Liver (tissue), 9 donors: ENCODE results near the gene TNFAIP8L2. TPM values are rescaled to one million over a fixed set of nuclear protein-coding genes. Genes with fewer than 3 reads are reported as not detected.

Experiments used
- DNase-seq: peaks from one replicate; pipeline ENCODE4 v3.0.0-alpha.2; 2017; ENCODE audit warnings: low spot score
- H3K27ac ChIP-seq, 2 donors: one replicate each; pipeline ENCODE4 v1.7.0; 2013; ENCODE audit warnings: inconsistent platforms in 2 of 2, low read length in 2 of 2, control low read depth in 1 of 2, low read depth in 1 of 2, mild to moderate bottlenecking in 1 of 2
- H3K27me3 ChIP-seq, 4 donors: one replicate each; pipeline versions ENCODE4 v1.6.1 to v1.7.0; 2013; ENCODE audit warnings: low read length in 3 of 4, inconsistent platforms in 1 of 4, mild to moderate bottlenecking in 1 of 4, moderate library complexity in 1 of 4; ENCODE audit not compliant: control insufficient read depth in 4 of 4, insufficient read depth in 4 of 4
- H3K36me3 ChIP-seq, 4 donors: one replicate each; pipeline versions ENCODE4 v1.6.1 to v1.7.0; 2013; ENCODE audit warnings: low read length in 3 of 4, mild to moderate bottlenecking in 3 of 4, low read depth in 1 of 4, moderate library complexity in 1 of 4; ENCODE audit not compliant: control insufficient read depth in 4 of 4, insufficient read depth in 3 of 4
- H3K4me1 ChIP-seq, 4 donors: one replicate each; pipeline versions ENCODE4 v1.6.1 to v1.7.0; 2013; ENCODE audit warnings: low read length in 3 of 4, mild to moderate bottlenecking in 3 of 4, moderate library complexity in 1 of 4; ENCODE audit not compliant: control insufficient read depth in 4 of 4, insufficient read depth in 4 of 4
- H3K4me3 ChIP-seq, 3 donors: one replicate each; pipeline versions ENCODE4 v1.6.1 to v1.7.0; 2013; ENCODE audit warnings: low read length in 3 of 3, control low read depth in 1 of 3, low read depth in 1 of 3, mild to moderate bottlenecking in 1 of 3
- H3K9ac ChIP-seq, 2 donors: one replicate each; pipeline ENCODE4 v1.7.0; 2013; ENCODE audit warnings: low read length in 2 of 2, mild to moderate bottlenecking in 2 of 2, moderate library complexity in 2 of 2, control low read depth in 1 of 2, low read depth in 1 of 2
- H3K9me3 ChIP-seq, 4 donors: one replicate each; pipeline versions ENCODE4 v1.6.1 to v1.7.0; 2013; ENCODE audit warnings: low read length in 3 of 4; ENCODE audit not compliant: control insufficient read depth in 4 of 4
- ATF3 ChIP-seq: IDR thresholded peaks from 2 replicates; pipeline ENCODE4 v1.6.1; 2016; ENCODE audit warnings: antibody characterized with exemption
- EGR1 ChIP-seq, 2 donors: IDR thresholded peaks; 2 replicates each; pipeline ENCODE4 v1.6.1; 2016 to 2018; ENCODE audit warnings: antibody characterized with exemption in 2 of 2, low read depth in 2 of 2
- FOXA1 ChIP-seq: IDR thresholded peaks from 2 replicates; pipeline ENCODE4 v1.6.1; 2016; ENCODE audit warnings: antibody characterized with exemption
- FOXA2 ChIP-seq: IDR thresholded peaks from 2 replicates; pipeline ENCODE4 v1.6.1; 2016; ENCODE audit warnings: antibody characterized with exemption
- GABPA ChIP-seq, 2 donors: IDR thresholded peaks in 1 of 2; conservative IDR thresholded peaks in 1 of 2; 2 replicates each; pipeline ENCODE4 v1.6.1; 2016; ENCODE audit warnings: antibody characterized with exemption in 2 of 2, mild to moderate bottlenecking in 1 of 2, moderate library complexity in 1 of 2
- HNF4A ChIP-seq, 2 donors: conservative IDR thresholded peaks; 2 replicates each; pipeline ENCODE4 v1.6.1; 2016; ENCODE audit warnings: antibody characterized with exemption in 2 of 2, mild to moderate bottlenecking in 2 of 2
- HNF4G ChIP-seq: IDR thresholded peaks from 2 replicates; pipeline ENCODE4 v1.6.1; 2016; ENCODE audit warnings: antibody characterized with exemption
- JUND ChIP-seq, 2 donors: IDR thresholded peaks; 2 replicates each; pipeline ENCODE4 v1.6.1; 2016; ENCODE audit warnings: antibody characterized with exemption in 2 of 2
- NR2F2 ChIP-seq: IDR thresholded peaks from 2 replicates; pipeline ENCODE4 v1.6.1; 2016; ENCODE audit warnings: antibody characterized with exemption
- REST ChIP-seq: IDR thresholded peaks from 2 replicates; pipeline ENCODE4 v1.6.1; 2016; ENCODE audit warnings: antibody characterized with exemption, mild to moderate bottlenecking
- RXRA ChIP-seq, 2 donors: IDR thresholded peaks; 2 replicates each; pipeline ENCODE4 v1.6.1; 2017 to 2018; ENCODE audit warnings: antibody characterized with exemption in 2 of 2, mild to moderate bottlenecking in 1 of 2
- SP1 ChIP-seq: IDR thresholded peaks from 2 replicates; pipeline ENCODE4 v1.6.1; 2018; ENCODE audit warnings: antibody characterized with exemption, mild to moderate bottlenecking
- TAF1 ChIP-seq: conservative IDR thresholded peaks from 2 replicates; pipeline ENCODE4 v1.6.1; 2016; ENCODE audit warnings: antibody characterized with exemption, mild to moderate bottlenecking
- YY1 ChIP-seq: IDR thresholded peaks from 2 replicates; pipeline ENCODE4 v1.6.1; 2016; ENCODE audit warnings: antibody characterized with exemption, mild to moderate bottlenecking
- ZBTB33 ChIP-seq: IDR thresholded peaks from 2 replicates; pipeline ENCODE4 v1.6.1; 2016; ENCODE audit warnings: antibody characterized with exemption
- WGBS: extraction: QIAGEN DNeasy Blood & Tissue Kit; methylation state at CpG from one replicate; pipeline ENCODE4 v1.1.7; 2013; 5-methylcytosine and 5-hydroxymethylcytosine counted together
- polyA plus RNA-seq, 2 donors: library from polyadenylated mRNA; stranded (reverse) in 1 of 2; unstranded in 1 of 2; fragments of 200-250 nt in 1 of 2; fragments of >200 nt in 1 of 2; fragmentation: Nextera tagmentation in 1 of 2; extraction: Ambion mirVana in 1 of 2; gene quantifications; one replicate each; pipeline versions ENCODE4 v1.2.1 to v1.2.3, GENCODE V29; 2013 to 2015
- total RNA-seq, 2 donors: library from RNA; depleted of rRNA; stranded (reverse); fragments of >200 nt; gene quantifications; one replicate each; pipeline ENCODE4 v1.2.3, GENCODE V29; 2014
- TF ChIP-seq, protein P1 (sequence below): IDR thresholded peaks from 2 replicates; pipeline ENCODE4 v1.6.1; 2016; ENCODE audit warnings: antibody characterized with exemption
- TF ChIP-seq, protein P2 (sequence below): fragments of 150-350 bp; IDR thresholded peaks from 2 replicates; pipeline ENCODE4 v1.5.1; 2017; ENCODE audit warnings: improper control_type of control experiment, low read depth, low read length; ENCODE audit not compliant: missing input control
- donor health status: healthy.
- donor health status: healthy.
- donor health status: healthy.
- donor health status: healthy.
- donor health status: healthy.

TNFAIP8L2 gene
- total and polyA plus RNA-seq, 4 donors: 2.9 to 8.7 (median 4.1) TPM

GRCh38 chr1:151132335-151133017, 24.0 kb upstream of the TNFAIP8L2 start (continued):
- TF ChIP-seq, protein P1, sequence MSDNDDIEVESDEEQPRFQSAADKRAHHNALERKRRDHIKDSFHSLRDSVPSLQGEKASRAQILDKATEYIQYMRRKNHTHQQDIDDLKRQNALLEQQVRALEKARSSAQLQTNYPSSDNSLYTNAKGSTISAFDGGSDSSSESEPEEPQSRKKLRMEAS: no peak
- TF ChIP-seq ZBTB33 (no peak), HNF4G (no peak), GABPA (IDR thresholded peaks at IDR 0.05 in 1 of 2, conservative IDR thresholded peaks at IDR 0.05 in 1 of 2) (no peak), EGR1 (IDR thresholded peaks at IDR 0.05; ENCODE audit: low read depth in 2 of 2) (no peak), ATF3 (no peak), HNF4A (conservative IDR thresholded peaks at IDR 0.05) (no peak), SP1 (no peak), FOXA1 (no peak)

DNA sequence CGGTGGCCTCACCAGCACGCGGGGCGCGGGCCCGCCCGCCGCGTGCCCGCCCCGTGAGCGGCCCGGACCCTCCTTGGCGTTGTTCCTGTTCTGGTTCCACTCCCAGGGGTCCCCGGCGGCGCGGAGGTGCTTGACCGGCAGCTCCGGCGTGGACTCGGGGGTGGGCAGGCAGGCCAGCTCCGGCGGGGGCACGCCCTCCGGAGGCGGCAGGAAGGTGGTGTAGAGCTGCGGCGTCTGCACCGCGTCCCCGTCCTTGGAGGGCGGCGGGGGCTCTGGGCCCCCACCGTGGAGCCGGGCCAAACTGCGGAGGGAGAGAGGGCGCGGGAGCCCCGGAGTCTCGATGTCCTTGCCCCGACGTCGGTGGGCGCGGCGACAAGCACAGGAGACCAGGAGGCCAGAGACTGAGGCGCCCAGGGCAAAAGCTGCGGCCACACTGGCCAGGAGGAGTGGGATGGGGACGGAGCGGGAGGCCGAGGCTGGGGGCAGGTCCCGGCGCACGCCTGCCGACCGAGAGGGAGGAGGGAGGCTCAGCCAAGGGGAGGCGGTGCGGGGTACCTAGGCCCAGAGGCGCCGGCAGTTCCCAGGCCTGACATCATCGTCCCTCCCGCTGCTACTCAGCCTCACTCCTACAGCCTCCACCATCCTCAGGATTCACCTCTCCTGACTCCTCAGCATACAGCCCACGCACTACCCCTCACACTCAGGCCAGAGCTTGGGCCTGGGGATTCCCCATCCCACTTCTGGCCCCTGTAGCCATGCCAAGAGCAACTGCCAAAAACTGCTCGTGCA, 23.2 kb upstream of the TNFAIP8L2 start:
- peaks cover 0 to 10% (median 4%) of the 10 kb centered on the region in 4 donors for H3K36me3 ChIP-seq

More for the DNA sequence above, 23.2 kb upstream of the TNFAIP8L2 start:
- DNase-seq: no peak
- H3K27ac ChIP-seq: no peak overlapping the region
- H3K4me1 ChIP-seq: no peaks in the 10 kb centered on the region
- no peaks in the 10 kb centered on the region for H3K27me3 ChIP-seq
- 89% methylated on average over 65 of the region's 65 CpGs for WGBS
- no peak overlapping the region for H3K4me3 ChIP-seq
- no peak for TF ChIP-seq HNF4A (conservative IDR thresholded peaks at IDR 0.05)
- TF ChIP-seq JUND (IDR thresholded peaks at IDR 0.05): no peak
- TF ChIP-seq YY1: no peak
- TF ChIP-seq FOXA2: no peak
- no peak for TF ChIP-seq FOXA1
- no peak for TF ChIP-seq GABPA (IDR thresholded peaks at IDR 0.05 in 1 of 2, conservative IDR thresholded peaks at IDR 0.05 in 1 of 2)
- no peak for TF ChIP-seq ATF3
- TF ChIP-seq NR2F2: no peak
- TF ChIP-seq, protein P2, sequence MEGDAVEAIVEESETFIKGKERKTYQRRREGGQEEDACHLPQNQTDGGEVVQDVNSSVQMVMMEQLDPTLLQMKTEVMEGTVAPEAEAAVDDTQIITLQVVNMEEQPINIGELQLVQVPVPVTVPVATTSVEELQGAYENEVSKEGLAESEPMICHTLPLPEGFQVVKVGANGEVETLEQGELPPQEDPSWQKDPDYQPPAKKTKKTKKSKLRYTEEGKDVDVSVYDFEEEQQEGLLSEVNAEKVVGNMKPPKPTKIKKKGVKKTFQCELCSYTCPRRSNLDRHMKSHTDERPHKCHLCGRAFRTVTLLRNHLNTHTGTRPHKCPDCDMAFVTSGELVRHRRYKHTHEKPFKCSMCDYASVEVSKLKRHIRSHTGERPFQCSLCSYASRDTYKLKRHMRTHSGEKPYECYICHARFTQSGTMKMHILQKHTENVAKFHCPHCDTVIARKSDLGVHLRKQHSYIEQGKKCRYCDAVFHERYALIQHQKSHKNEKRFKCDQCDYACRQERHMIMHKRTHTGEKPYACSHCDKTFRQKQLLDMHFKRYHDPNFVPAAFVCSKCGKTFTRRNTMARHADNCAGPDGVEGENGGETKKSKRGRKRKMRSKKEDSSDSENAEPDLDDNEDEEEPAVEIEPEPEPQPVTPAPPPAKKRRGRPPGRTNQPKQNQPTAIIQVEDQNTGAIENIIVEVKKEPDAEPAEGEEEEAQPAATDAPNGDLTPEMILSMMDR: no peak
- no peak for TF ChIP-seq REST
- TF ChIP-seq TAF1: no peak
- no peak for TF ChIP-seq RXRA (IDR thresholded peaks at IDR 0.05)
- TF ChIP-seq SP1: no peak
- no peak overlapping the region for H3K9ac ChIP-seq
- no peaks in the 10 kb centered on the region for H3K9me3 ChIP-seq
